Measurements from ENCODE around the gene TPRN. TPM values are rescaled to one million over a fixed set of nuclear protein-coding genes. Genes with fewer than 3 reads are reported as not detected.
A peak's percentile ranks its signal among the peaks of the same experiment; 100 is the strongest.

TPRN gene
- total RNA-seq, 2 donors from 2014 or later: 13.3 to 19.9 TPM

DNA sequence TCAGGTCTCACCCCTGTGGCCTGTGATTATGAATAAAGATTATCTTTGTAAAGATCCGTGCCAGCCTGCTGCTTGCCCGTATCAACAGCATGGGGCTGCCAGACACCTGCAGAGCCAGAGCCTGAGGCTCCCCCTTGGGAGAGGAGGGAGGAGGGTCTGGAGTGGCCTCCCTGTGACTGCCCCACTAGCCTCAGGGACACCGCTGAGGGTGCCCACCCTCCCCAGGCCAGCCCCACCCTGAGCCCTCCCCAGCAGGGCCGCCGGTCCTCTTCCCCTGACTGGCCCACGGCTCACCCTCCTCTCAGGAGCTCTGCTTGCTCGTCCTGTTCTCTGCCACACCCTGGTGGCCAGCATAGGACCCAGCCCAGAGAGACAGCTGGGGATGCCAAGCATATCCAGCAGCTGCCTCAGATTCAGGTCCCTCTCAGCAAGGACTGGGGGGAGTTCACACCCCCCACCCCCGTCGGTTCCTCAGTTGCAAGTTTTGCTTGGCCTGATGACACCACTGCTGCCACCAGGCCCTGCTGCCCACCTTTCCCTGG is 10.2 kb downstream of the TPRN start:
- H3K27ac Mint-ChIP-seq: peak overlapping the region; percentile 76
- H3K9me3 Mint-ChIP-seq: no peaks in the 10 kb centered on the region
- no peak for ATAC-seq (replicated peaks in 1 of 2)
- no peaks in the 10 kb centered on the region for H3K27me3 Mint-ChIP-seq (ENCODE audit: low read depth)
- DNase-seq: no peak
- H3K4me1 Mint-ChIP-seq (ENCODE audit: low read depth): peaks cover 42% of the 10 kb centered on the region
- peaks cover 0 to 3% of the 10 kb centered on the region in 2 donors for H3K36me3 Mint-ChIP-seq (ENCODE audit: insufficient read depth in 2 of 2)
- peak overlapping the region; percentile 93 to 94 for H3K4me3 Mint-ChIP-seq

- H3K36me3 Mint-ChIP-seq (ENCODE audit: insufficient read depth in 2 of 2): peaks cover 0 to 3% of the 10 kb centered on the region in 2 donors
- peak overlapping the region; percentile 82 for H3K27ac Mint-ChIP-seq
- H3K4me1 Mint-ChIP-seq (ENCODE audit: low read depth): peaks cover 42% of the 10 kb centered on the region
- no peaks in the 10 kb centered on the region for H3K9me3 Mint-ChIP-seq
- no peak for DNase-seq
- no peak for ATAC-seq (replicated peaks in 1 of 2)
- peak overlapping the region; percentile 93 to 94 for H3K4me3 Mint-ChIP-seq
- no peaks in the 10 kb centered on the region for H3K27me3 Mint-ChIP-seq (ENCODE audit: low read depth)
Measured at GRCh38 chr9:137189297-137190295, 10.9 kb downstream of the TPRN start.

- no peaks in the 10 kb centered on the region for H3K27me3 Mint-ChIP-seq (ENCODE audit: low read depth)
- H3K4me1 Mint-ChIP-seq (ENCODE audit: low read depth): peaks cover 42% of the 10 kb centered on the region
- peak within 1 kb of the TSS; percentile 89 for H3K27ac Mint-ChIP-seq
- peaks cover 3 to 4% of the 10 kb centered on the region in 2 donors for H3K36me3 Mint-ChIP-seq (ENCODE audit: insufficient read depth in 2 of 2)
- H3K4me3 Mint-ChIP-seq: peak within 1 kb of the TSS; percentile 93 to 94
- ATAC-seq (replicated peaks in 1 of 2) (peak; percentile 87 to 89), DNase-seq (peak; percentile 95 to 98)
- no peaks in the 10 kb centered on the region for H3K9me3 Mint-ChIP-seq
Measured at GRCh38 chr9:137188490-137189296, 11.8 kb downstream of the TPRN start, which contains the start of the genes ANAPC2 and SSNA1. ANAPC2 (minus strand) TSS chr9:137188560; CDS start chr9:137188532, 28 bp downstream. SSNA1 (plus strand) TSS chr9:137188676; CDS start chr9:137188727, 51 bp downstream.

DNA sequence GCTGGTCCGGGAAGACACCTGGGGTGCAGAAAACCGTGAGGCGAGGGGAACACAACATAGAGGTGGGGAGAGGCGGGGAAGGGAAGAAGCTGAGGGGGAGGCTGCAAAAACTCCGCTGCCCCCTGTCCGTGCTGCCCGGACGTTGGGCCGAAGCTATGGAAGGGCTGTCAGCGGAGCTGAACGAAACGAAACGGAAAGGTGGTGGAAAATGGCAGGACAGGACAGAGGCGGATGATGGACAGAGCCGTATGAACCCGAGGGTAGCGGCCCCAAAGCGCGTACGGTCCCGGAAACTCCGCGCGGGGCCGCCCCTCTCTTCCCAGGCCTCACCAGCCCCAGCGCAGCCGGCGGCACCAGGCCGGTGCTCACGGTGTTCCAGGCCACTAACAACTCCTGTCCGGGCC is 12.5 kb downstream of the TPRN start:
- H3K27me3 Mint-ChIP-seq (ENCODE audit: low read depth): no peaks in the 10 kb centered on the region
- peaks cover 3 to 4% of the 10 kb centered on the region in 2 donors for H3K36me3 Mint-ChIP-seq (ENCODE audit: insufficient read depth in 2 of 2)
- H3K4me3 Mint-ChIP-seq: peak overlapping the region; percentile 90 to 94
- peak overlapping the region; percentile 89 for H3K27ac Mint-ChIP-seq
- DNase-seq (no peak), ATAC-seq (replicated peaks in 1 of 2) (peak; percentile 14 to 16)
- H3K4me1 Mint-ChIP-seq (ENCODE audit: low read depth): peaks cover 42% of the 10 kb centered on the region
- H3K9me3 Mint-ChIP-seq: no peaks in the 10 kb centered on the region

GRCh38 chr9:137187386-137187785 is 13.2 kb downstream of the TPRN start:
- DNase-seq (no peak), ATAC-seq (replicated peaks in 1 of 2) (no peak)
- Mint-ChIP-seq H3K4me1 (ENCODE audit: low read depth) (peaks cover 42% of the 10 kb centered on the region), H3K9me3 (no peaks in the 10 kb centered on the region), H3K36me3 (ENCODE audit: insufficient read depth in 2 of 2) (peaks cover 3 to 4% of the 10 kb centered on the region in 2 donors), H3K27me3 (ENCODE audit: low read depth) (no peaks in the 10 kb centered on the region), H3K4me3 (peak overlapping the region; percentile 90 to 94), H3K27ac (peak overlapping the region; percentile 65)

DNA sequence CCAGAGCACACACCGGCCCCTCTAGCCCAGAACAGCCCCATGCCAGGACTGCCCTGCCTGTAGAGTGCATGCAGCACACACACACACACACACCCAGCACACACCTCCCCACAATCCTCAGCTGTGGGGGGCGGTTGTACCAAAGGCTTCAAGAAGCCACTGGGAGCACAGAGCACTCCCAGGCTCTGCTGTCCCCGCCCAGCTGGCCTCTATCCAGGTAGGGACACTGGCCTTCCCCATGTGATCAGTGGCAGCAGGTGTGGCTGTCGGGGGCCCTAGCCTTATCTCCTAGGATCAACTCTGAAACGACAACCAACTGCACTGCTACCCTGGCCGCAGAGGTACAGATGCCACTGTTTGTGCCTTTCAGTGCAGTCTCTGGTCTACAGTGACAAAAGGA is 14.2 kb downstream of the TPRN start:
- Mint-ChIP-seq H3K27ac (no peak overlapping the region), H3K9me3 (no peaks in the 10 kb centered on the region), H3K4me1 (ENCODE audit: low read depth) (peaks cover 42% of the 10 kb centered on the region), H3K4me3 (peak overlapping the region; percentile 90 to 94), H3K36me3 (ENCODE audit: insufficient read depth in 2 of 2) (peaks cover 7% of the 10 kb centered on the region in 2 donors), H3K27me3 (ENCODE audit: low read depth) (no peaks in the 10 kb centered on the region)
- DNase-seq (no peak), ATAC-seq (replicated peaks in 1 of 2) (no peak)

- H3K4me3 Mint-ChIP-seq: no peak overlapping the region
- H3K27me3 Mint-ChIP-seq (ENCODE audit: low read depth): no peaks in the 10 kb centered on the region
- H3K27ac Mint-ChIP-seq: no peak overlapping the region
- DNase-seq: no peak
- peaks cover 7% of the 10 kb centered on the region in 2 donors for H3K36me3 Mint-ChIP-seq (ENCODE audit: insufficient read depth in 2 of 2)
- no peak for ATAC-seq (replicated peaks in 1 of 2)
- H3K4me1 Mint-ChIP-seq (ENCODE audit: low read depth): peaks cover 39% of the 10 kb centered on the region
- H3K9me3 Mint-ChIP-seq: no peaks in the 10 kb centered on the region
Measured at GRCh38 chr9:137185921-137186320, 14.6 kb downstream of the TPRN start.

- Mint-ChIP-seq H3K4me3 (no peak overlapping the region), H3K4me1 (ENCODE audit: low read depth) (peaks cover 32% of the 10 kb centered on the region), H3K9me3 (no peaks in the 10 kb centered on the region), H3K36me3 (ENCODE audit: insufficient read depth in 2 of 2) (peaks cover 3 to 7% of the 10 kb centered on the region in 2 donors), H3K27me3 (ENCODE audit: low read depth) (no peaks in the 10 kb centered on the region), H3K27ac (no peak overlapping the region)
- ATAC-seq (replicated peaks in 1 of 2): no peak
- DNase-seq: no peak
Measured at GRCh38 chr9:137184881-137185660, 15.5 kb downstream of the TPRN start.

DNA sequence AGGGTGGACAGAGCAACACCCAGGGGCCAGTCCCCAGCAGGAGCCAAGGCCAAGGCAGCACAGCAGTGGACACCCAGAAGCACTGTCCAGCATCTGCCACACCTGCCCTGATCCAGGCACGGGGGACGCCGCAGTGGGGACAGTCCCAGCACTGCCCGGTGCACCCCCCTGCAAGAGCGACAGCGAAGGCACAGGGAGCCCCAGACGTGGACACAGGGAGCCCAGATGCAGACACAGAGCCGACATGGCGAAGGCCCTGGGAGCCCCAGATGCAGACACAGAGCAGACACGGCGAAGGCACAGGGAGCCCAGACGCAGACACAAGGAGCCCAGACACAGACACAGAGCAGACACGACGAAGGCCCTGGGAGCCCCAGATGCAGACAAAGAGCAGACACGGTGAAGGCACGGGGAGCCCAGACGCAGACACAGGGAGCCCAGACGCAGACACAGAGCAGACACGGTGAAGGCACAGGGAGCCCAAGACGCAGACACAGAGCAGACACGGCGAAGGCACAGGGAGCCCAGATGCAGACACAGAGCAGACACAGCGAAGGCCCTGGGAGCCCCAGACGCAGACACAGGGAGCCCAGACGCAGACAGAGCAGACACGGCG is 16.5 kb downstream of the TPRN start:
- Mint-ChIP-seq H3K27me3 (ENCODE audit: low read depth) (no peaks in the 10 kb centered on the region), H3K4me3 (no peak overlapping the region), H3K9me3 (no peaks in the 10 kb centered on the region), H3K36me3 (ENCODE audit: insufficient read depth in 2 of 2) (peaks cover 3 to 7% of the 10 kb centered on the region in 2 donors), H3K4me1 (ENCODE audit: low read depth) (peaks cover 22% of the 10 kb centered on the region), H3K27ac (no peak overlapping the region)
- DNase-seq: no peak
- no peak for ATAC-seq (replicated peaks in 1 of 2)

DNA sequence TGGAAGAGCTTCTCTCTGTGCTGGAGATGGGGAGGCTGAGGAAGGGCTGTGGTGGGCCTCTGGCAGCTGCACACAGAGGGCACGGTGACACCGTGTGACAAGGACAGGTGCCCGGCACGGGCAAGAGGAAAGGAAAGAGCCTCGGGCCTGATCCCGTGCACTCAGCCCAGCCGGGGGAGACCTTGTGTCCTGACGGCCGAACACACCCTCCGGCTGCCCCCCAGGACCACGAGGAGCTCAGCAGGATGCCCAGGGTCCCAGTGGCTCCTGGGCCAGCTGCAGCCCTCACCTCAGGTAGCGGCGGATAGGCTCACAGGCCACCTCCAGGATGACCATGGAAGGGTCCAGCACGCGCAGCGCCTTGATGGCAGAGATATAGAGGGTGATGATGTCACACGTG is 17.7 kb downstream of the TPRN start:
- Mint-ChIP-seq H3K4me1 (ENCODE audit: low read depth) (peaks cover 19% of the 10 kb centered on the region), H3K27ac (no peak overlapping the region), H3K36me3 (ENCODE audit: insufficient read depth in 2 of 2) (peaks cover 3 to 7% of the 10 kb centered on the region in 2 donors), H3K27me3 (ENCODE audit: low read depth) (no peaks in the 10 kb centered on the region), H3K4me3 (no peak overlapping the region), H3K9me3 (no peaks in the 10 kb centered on the region)
- ATAC-seq (replicated peaks in 1 of 2) (no peak), DNase-seq (no peak)

DNA sequence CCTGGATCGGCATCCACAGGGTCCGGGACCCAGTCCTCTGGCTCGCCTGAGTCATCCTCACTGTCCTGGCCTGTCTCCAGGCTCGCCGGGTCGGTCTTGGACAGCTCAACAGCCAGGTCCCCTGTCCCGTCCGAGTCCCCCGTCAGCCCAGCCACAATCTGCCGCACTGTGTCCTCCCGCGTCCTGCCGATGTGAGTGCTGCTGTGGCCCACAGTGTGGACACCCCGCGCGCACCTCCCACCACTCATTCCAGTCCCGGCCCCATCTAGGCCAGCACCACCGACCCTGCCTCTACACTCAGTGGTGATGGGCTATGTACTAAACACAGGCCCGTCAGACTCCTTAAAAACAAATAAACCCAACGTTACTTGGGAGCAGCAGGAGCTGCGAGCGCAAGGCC is 18.9 kb downstream of the TPRN start:
- ATAC-seq (replicated peaks in 1 of 2): no peak

DNA sequence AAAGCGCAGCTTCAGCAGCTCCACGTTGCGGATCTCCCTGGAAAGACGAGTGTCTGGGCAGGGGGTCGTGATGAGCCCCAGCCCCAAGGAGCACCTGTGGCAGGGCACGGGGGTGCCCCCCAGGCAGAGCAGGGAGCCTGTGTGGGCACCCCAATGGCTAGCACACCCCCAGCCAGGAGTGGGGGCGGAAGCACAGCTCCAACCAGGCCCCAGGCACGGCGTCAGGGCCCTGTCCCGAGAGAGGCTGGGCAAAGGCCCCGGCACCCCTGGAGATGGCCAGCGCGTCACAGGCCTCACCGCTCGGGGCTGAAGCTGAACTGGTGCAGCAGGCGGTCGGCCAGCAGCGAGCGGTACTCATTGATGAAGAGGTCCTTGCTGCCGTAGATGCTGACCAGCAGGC is 20.1 kb downstream of the TPRN start:
- ATAC-seq (replicated peaks in 1 of 2): no peak
- Mint-ChIP-seq H3K36me3 (ENCODE audit: insufficient read depth in 2 of 2) (peaks cover 3 to 7% of the 10 kb centered on the region in 2 donors), H3K9me3 (no peaks in the 10 kb centered on the region), H3K4me3 (no peak overlapping the region), H3K27me3 (ENCODE audit: low read depth) (no peaks in the 10 kb centered on the region), H3K27ac (no peak overlapping the region), H3K4me1 (ENCODE audit: low read depth) (no peaks in the 10 kb centered on the region)
- DNase-seq: no peak

More for the DNA sequence above, 18.9 kb downstream of the TPRN start:
- no peak overlapping the region for H3K27ac Mint-ChIP-seq
- H3K9me3 Mint-ChIP-seq: no peaks in the 10 kb centered on the region
- H3K4me1 Mint-ChIP-seq (ENCODE audit: low read depth): peaks cover 8% of the 10 kb centered on the region
- no peak overlapping the region for H3K4me3 Mint-ChIP-seq
- peaks cover 3 to 7% of the 10 kb centered on the region in 2 donors for H3K36me3 Mint-ChIP-seq (ENCODE audit: insufficient read depth in 2 of 2)
- no peaks in the 10 kb centered on the region for H3K27me3 Mint-ChIP-seq (ENCODE audit: low read depth)
- no peak for DNase-seq

Measured in activated T-cell treated with anti-CD3 and anti-CD28 coated beads, Interleukin-2, amount 50 U/mL, for 72 hours (primary cell).